SU-DHL-6 (cell line): ENCODE measurements around the gene KAZALD1.

Experiments
- CTCF ChIP-seq: fragments of 200-600 bp; sonication (generic); IDR thresholded peaks from one replicate; pipeline ENCODE4 v1.5.1; 2017; ENCODE audit warnings: antibody characterized with exemption, mild to moderate bottlenecking, low read length, moderate library complexity; ENCODE audit not compliant: insufficient read depth, poor library complexity, severe bottlenecking
- EZH2phosphoT487 ChIP-seq: fragments of 200-600 bp; sonication (generic), shearing (Covaris generic); conservative IDR thresholded peaks from 2 replicates; pipeline ENCODE4 v1.6.1; 2018; ENCODE audit warnings: mild to moderate bottlenecking, antibody characterized with exemption, low read length, moderate library complexity, mixed read lengths

- TF ChIP-seq CTCF: no peak
- TF ChIP-seq EZH2phosphoT487: no peak
These were observed 29.9 kb downstream of the KAZALD1 start for GRCh38 chr10:101091546-101092290.
